HL-60 (cell line): ENCODE measurements around the gene FLNB.

Experiments used
- DNase-seq, 2 experiments: peaks; one replicate each; pipeline ENCODE4 v3.0.0-alpha.2; 2010 to 2020; ENCODE audit warnings: low read depth in 1 of 2, low spot score in 1 of 2
- H3K27ac ChIP-seq: fragments of 250-450 bp; sonication (Bioruptor Pico); replicated peaks from 2 replicates; pipeline ENCODE4 v1.5.1; 2020; ENCODE audit warnings: mild to moderate bottlenecking, moderate library complexity
- H3K27me3 ChIP-seq: fragments of 250-450 bp; sonication (Bioruptor Pico); 2 replicates; pipeline ENCODE4 v1.5.1; 2021; ENCODE audit warnings: mild to moderate bottlenecking, moderate library complexity; ENCODE audit not compliant: insufficient read depth, poor library complexity, severe bottlenecking
- H3K4me3 ChIP-seq: replicated peaks from 2 replicates; pipeline ENCODE4 v1.5.1; 2011; ENCODE audit warnings: mild to moderate bottlenecking, control low read depth, low read length; ENCODE audit not compliant: insufficient read depth
- GABPA ChIP-seq: IDR thresholded peaks from 2 replicates; pipeline ENCODE4 v1.6.1; 2012; ENCODE audit warnings: low read depth
- POLR2AphosphoS5 ChIP-seq: IDR thresholded peaks from 2 replicates; pipeline ENCODE4 v1.6.1; 2012; ENCODE audit warnings: low read depth
- SPI1 ChIP-seq: IDR thresholded peaks from 2 replicates; pipeline ENCODE4 v1.6.1; 2012; ENCODE audit warnings: low read depth, mild to moderate bottlenecking, borderline replicate concordance
- TF ChIP-seq, protein P1 (sequence below): IDR thresholded peaks from one replicate; pipeline ENCODE4 v1.5.1; 2011; ENCODE audit warnings: low read length, control low read depth, inconsistent platforms; ENCODE audit not compliant: insufficient read depth
- TF ChIP-seq, protein P2 (sequence below): IDR thresholded peaks from 2 replicates; pipeline ENCODE4 v1.6.1; 2012; ENCODE audit warnings: low read depth; ENCODE audit not compliant: insufficient replicate concordance

Gene FLNB

DNA sequence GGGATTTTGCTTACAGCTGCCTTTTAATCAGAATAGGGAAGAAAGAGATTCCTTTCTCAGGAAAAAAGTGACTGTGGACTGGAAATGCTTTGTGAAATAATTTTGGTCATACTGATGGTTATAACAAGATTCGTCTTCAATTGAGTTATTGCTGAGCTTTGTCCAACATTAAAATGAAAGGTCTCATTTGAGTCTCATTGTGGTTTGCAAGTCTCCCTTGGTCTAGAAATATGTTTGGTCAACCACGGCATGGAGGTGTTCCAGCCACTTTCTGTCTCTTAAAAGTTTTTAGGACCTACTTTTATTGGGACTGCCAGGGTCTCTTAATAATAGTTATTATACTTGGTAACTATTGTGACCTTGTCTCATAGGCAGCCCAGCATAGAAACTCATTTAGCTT is 15.3 kb downstream of the FLNB start:
- H3K27ac ChIP-seq = no peak overlapping the region
- DNase-seq = no peak
- H3K27me3 ChIP-seq = no peaks in the 10 kb centered on the region
- no peak overlapping the region for H3K4me3 ChIP-seq
- TF ChIP-seq GABPA (no peak), SPI1 (no peak), POLR2AphosphoS5 (no peak)
- TF ChIP-seq, protein P1, sequence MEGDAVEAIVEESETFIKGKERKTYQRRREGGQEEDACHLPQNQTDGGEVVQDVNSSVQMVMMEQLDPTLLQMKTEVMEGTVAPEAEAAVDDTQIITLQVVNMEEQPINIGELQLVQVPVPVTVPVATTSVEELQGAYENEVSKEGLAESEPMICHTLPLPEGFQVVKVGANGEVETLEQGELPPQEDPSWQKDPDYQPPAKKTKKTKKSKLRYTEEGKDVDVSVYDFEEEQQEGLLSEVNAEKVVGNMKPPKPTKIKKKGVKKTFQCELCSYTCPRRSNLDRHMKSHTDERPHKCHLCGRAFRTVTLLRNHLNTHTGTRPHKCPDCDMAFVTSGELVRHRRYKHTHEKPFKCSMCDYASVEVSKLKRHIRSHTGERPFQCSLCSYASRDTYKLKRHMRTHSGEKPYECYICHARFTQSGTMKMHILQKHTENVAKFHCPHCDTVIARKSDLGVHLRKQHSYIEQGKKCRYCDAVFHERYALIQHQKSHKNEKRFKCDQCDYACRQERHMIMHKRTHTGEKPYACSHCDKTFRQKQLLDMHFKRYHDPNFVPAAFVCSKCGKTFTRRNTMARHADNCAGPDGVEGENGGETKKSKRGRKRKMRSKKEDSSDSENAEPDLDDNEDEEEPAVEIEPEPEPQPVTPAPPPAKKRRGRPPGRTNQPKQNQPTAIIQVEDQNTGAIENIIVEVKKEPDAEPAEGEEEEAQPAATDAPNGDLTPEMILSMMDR = no peak
- TF ChIP-seq, protein P2, sequence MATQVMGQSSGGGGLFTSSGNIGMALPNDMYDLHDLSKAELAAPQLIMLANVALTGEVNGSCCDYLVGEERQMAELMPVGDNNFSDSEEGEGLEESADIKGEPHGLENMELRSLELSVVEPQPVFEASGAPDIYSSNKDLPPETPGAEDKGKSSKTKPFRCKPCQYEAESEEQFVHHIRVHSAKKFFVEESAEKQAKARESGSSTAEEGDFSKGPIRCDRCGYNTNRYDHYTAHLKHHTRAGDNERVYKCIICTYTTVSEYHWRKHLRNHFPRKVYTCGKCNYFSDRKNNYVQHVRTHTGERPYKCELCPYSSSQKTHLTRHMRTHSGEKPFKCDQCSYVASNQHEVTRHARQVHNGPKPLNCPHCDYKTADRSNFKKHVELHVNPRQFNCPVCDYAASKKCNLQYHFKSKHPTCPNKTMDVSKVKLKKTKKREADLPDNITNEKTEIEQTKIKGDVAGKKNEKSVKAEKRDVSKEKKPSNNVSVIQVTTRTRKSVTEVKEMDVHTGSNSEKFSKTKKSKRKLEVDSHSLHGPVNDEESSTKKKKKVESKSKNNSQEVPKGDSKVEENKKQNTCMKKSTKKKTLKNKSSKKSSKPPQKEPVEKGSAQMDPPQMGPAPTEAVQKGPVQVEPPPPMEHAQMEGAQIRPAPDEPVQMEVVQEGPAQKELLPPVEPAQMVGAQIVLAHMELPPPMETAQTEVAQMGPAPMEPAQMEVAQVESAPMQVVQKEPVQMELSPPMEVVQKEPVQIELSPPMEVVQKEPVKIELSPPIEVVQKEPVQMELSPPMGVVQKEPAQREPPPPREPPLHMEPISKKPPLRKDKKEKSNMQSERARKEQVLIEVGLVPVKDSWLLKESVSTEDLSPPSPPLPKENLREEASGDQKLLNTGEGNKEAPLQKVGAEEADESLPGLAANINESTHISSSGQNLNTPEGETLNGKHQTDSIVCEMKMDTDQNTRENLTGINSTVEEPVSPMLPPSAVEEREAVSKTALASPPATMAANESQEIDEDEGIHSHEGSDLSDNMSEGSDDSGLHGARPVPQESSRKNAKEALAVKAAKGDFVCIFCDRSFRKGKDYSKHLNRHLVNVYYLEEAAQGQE = no peak

DNA sequence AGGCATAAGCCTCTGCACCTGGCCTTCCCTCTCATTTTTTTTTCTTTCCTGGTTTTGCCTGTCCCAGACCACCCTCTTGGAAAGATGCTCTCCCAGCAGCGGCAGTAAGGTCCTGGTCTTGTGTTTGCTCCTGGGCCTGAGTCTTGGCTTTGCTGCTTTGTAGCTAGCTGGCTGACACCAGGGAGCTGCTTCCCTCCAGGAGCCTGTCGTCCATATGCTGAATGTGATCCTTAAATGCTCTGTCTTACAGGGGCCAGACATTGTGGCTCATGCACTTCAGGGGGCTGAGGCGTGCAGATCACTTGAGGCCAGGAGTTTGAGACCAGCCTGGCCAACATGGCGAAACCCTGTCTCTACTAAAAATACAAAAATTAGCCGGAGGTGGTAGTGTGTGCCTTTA is 17.2 kb downstream of the FLNB start:
- TF ChIP-seq, protein P2 = no peak
- TF ChIP-seq SPI1 (no peak), GABPA (no peak), POLR2AphosphoS5 (no peak)
- TF ChIP-seq, protein P1 = no peak
- no peak overlapping the region for H3K27ac ChIP-seq
- no peak for DNase-seq

DNA sequence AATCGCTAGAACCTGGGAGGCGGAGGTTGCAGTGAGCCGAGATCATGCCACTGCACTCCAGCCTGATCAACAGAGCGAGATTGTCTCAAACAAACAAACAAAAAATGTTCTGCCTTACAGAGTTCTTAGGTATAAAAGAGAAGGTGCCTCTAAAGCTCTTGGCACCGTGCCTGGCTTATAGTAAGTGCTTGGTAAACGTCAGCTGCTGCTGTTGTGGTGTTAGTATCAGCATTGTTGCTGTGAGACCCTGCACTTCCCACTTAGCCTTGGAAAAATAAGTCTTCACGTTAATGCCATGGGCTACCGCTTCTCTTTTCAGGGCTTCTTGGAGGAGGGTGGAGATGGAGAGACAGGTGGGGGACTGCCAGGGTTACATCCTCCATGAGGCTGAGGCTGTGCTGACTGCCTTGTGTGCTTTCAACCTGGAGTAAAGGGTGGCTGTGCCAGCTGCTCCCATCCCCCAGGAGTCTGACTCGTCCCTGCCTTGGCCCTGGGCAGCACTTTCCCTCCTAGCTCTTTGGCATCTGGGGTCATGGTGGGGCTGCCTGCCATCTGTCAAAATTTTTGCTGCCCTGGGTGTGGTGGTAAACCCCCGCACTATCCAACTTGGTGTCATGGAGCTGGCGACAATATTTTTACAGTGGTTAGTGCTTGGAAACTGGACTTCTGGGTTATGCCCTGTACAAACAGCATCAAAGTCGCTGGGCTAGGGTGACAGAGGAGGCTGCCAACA is 17.8 kb downstream of the FLNB start:
- H3K27me3 ChIP-seq = no peaks in the 10 kb centered on the region
- DNase-seq = no peak
- H3K4me3 ChIP-seq = no peak overlapping the region
- H3K27ac ChIP-seq = no peak overlapping the region
- TF ChIP-seq GABPA (no peak), POLR2AphosphoS5 (no peak), SPI1 (no peak)
- TF ChIP-seq, protein P1 = no peak
- TF ChIP-seq, protein P2 = no peak

More for the DNA sequence above, 17.2 kb downstream of the FLNB start:
- no peaks in the 10 kb centered on the region for H3K27me3 ChIP-seq
- H3K4me3 ChIP-seq = no peak overlapping the region
